HPDE6-E6E7 (cell line): ENCODE measurements around the gene KLHL41.
"Not testable (repeated sequence)": the region's sequence is repeated elsewhere in the genome, so short reads cannot be mapped to it uniquely, and the experiment has no call there.

ENCODE experiments used
- DNase-seq: peaks from one replicate; pipeline ENCODE4 v3.0.0; 2011; ENCODE audit warnings: missing footprints; ENCODE audit errors: extremely low spot score

KLHL41 gene

DNA sequence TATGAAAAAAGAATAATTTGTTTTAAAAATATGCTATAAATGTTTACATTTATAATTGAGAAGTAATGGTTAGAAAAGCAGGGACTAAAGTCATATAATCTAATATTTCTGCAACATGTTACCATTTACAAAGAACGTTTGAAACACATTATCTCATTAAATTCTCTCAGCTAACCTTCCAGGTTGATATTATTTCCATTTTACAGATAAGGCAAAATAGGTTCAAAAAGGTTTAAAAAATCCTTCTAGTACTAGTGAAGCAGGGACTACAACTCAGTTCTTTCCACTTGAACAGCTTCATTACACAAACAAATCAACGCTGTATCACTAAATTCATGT, 63.3 kb downstream of the KLHL41 start:
- no peak for DNase-seq

DNA sequence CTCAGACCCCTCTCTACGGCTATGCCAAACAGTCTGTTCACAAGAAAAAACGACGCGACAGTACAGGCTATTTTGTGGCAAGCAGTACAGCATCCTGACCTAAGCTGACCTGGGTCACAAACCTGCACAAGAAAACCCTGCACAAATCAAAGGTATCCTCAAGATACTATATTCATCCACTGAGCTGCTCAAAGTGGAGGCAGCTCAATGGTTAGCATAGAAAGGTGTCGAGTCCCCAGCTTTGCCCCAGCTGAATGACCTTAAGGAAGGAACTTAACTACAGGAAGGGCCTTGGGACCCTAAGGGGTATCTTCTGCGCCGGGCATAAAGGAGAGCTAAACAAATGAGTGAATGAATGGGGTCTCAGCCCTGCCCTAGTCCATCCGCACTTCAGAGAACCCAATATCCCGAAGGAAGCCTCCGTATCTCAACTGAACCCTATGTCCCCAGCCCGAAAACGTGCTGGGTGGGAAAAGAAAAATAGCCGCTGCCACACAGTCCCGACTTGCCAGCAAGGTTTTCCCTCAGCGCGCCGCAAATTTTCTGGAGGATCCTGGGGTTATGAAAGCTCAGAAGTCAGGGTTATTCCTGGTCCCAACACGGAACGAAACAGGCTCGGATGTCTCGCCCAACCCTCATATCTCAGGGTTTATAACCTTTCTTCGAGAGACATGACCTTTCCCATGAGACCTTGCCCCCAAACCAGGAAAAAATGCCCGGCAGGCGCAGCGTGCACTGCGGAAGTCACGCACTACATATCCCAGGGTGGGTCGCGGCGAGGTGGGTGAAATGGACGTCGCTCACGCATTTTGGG, 63.9 kb downstream of the KLHL41 start, which contains the start of gene FASTKD1:
Gene FASTKD1 (minus strand): TSS at position 706 of the 814 bp plus-strand sequence. CDS start 1,836 bp downstream, outside the sequence.
- DNase-seq: peak; percentile 80

DNA sequence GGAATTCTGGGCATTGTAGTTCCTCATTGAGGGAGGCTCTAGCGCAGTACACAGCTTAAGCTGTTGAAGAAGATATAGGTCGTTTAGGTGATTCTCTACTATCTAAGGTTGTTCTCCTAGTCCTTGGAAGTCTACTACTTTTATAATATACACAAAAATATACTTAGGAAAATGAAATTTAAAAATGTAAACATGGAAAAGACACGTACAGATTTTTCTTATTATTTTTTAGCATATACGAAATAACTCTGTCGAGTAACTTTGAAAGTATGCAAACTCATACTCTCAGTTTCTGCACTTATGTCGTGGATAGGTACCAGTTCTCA, 64.4 kb downstream of the KLHL41 start:
- no peak for DNase-seq

DNA sequence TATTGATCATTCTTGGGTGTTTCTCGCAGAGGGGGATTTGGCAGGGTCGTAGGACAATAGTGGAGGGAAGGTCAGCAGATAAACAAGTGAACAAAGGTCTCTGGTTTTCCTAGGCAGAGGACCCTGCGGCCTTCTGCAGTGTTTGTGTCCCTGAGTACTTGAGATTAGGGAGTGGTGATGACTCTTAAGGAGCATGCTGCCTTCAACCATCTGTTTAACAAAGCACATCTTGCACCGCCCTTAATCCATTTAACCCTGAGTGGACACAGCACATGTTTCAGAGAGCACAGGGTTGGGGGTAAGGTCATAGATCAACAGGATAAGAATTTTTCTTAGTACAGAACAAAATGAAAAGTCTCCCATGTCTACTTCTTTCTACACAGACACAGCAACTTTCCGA, 65.0 kb downstream of the KLHL41 start:
- DNase-seq: not testable (repeated sequence)

DNA sequence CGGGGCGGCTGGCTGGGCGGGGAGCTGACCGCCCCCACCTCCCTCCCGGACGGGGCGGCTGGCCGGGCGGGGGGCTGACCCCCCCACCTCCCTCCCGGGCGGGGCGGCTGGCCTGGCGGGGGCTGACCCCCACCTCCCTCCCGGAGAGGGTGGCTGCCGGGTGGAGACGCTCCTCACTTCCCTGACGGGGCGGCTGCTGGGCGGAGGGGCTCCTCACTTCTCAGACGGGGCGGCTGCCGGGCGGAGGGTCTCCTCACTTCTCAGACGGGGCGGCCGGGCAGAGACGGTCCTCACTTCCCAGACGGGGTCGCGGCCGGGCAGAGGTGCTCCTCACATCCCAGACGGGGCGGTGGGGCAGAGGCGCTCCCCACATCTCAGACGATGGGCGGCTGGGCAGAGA, 65.8 kb downstream of the KLHL41 start:
- not testable (repeated sequence) for DNase-seq
